Sigmoid colon (tissue), 4 donors: Measurements from ENCODE around the gene SFXN5.

ENCODE experiments used
- POLR2A ChIP-seq, 2 donors: fragments of 450-650 bp; IDR thresholded peaks; one replicate each; pipeline ENCODE4 v1.6.1; 2016; ENCODE audit warnings: antibody characterized with exemption in 2 of 2, mild to moderate bottlenecking in 2 of 2, moderate library complexity in 2 of 2
- POLR2AphosphoS5 ChIP-seq, 4 donors: sonication (generic); formaldehyde crosslinking; IDR thresholded peaks; one replicate each; pipeline ENCODE4 v1.6.1; 2017; ENCODE audit warnings: antibody characterized with exemption in 4 of 4
- TF ChIP-seq, protein P1 (sequence below), 4 experiments: fragments of 450-650 bp in 3 of 4; fragments of 200-600 bp in 1 of 4; IDR thresholded peaks; one replicate each; pipeline ENCODE4 v1.5.1; 2016 to 2019; ENCODE audit warnings: antibody characterized with exemption in 4 of 4, mild to moderate bottlenecking in 3 of 4, moderate library complexity in 2 of 4

DNA sequence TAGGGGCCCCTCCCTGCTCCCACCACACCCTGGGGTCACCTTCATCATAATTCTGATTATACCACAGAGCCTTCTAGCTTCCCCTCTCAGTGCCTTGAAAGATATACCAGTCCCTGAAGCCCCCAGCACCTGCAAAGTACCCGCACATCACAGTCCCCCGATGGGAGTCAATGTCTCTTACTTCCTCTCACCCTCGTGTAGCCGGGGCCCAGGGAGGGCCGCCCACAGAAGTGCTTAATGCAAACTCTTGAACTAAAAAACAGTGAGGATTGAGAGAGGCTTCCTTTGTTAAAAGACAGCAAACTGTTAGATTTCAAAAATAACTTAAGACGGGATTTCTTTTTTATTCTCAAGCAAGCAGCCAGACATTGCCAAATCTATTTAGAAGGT lies 76.5 kb downstream of the SFXN5 start:
- TF ChIP-seq, protein P1, sequence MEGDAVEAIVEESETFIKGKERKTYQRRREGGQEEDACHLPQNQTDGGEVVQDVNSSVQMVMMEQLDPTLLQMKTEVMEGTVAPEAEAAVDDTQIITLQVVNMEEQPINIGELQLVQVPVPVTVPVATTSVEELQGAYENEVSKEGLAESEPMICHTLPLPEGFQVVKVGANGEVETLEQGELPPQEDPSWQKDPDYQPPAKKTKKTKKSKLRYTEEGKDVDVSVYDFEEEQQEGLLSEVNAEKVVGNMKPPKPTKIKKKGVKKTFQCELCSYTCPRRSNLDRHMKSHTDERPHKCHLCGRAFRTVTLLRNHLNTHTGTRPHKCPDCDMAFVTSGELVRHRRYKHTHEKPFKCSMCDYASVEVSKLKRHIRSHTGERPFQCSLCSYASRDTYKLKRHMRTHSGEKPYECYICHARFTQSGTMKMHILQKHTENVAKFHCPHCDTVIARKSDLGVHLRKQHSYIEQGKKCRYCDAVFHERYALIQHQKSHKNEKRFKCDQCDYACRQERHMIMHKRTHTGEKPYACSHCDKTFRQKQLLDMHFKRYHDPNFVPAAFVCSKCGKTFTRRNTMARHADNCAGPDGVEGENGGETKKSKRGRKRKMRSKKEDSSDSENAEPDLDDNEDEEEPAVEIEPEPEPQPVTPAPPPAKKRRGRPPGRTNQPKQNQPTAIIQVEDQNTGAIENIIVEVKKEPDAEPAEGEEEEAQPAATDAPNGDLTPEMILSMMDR (IDR thresholded peaks at IDR 0.05): no peak
- TF ChIP-seq POLR2A (IDR thresholded peaks at IDR 0.05) (no peak), POLR2AphosphoS5 (IDR thresholded peaks at IDR 0.05) (no peak)
